ENCODE measurements around the gene CYB561. TPM values are rescaled to one million over a fixed set of nuclear protein-coding genes. Genes with fewer than 3 reads are reported as not detected.
"Not testable (repeated sequence)": the region's sequence is repeated elsewhere in the genome, so short reads cannot be mapped to it uniquely, and the experiment has no call there.

CYB561 gene
- polyA plus RNA-seq, 3 donors = 5.2 to 11.8 (median 8.3) TPM

DNA sequence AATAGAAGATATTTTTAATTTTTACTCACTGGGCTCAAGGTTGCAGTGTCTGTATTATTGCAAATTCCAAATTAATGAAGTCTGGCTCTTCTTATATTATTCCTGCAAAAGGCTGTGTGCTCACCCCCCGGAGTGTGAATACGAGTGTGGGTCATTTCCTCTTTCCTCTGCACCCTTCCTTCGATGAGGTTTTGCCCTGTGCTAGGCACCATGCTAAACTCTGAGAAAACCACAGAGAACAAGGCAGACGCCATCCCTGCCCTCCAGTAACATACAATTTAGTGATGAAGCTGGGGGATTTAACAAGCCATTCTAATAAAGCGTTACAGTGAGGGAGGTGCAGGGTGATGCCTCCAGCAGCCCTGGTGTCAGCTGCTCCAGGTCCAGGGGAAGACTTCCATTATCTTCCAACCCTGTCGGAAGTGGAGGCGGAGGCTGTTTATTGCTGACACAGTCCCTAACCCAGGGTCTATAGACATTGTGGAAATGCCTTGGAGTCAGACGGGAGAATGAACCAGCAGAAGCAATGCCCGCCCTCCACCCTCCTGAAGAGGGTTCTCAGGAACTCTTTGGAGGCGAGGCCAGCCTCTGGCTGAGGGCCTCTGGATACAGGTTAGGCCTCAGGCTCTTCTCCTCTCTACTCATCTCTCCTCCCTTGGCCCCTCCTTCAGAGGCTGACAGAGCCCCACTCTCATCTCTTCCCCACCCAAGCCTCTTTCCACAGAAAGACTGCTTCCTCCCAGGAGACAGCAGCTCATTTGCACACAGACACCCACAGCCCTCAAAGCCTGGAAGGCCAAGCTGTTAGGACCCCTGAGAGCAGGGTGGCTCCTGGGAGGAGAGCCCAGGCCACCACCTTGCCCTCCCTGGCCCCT, 28.7 kb upstream of the CYB561 start:
- Histone ChIP-seq H2AFZ (ENCODE audit: insufficient read depth, low read depth, low read length, poor library complexity, severe bottlenecking) (no peak overlapping the region), H4K20me1 (ENCODE audit: insufficient read depth, low read length) (no peaks in the 10 kb centered on the region), H3K36me3 (replicated peaks in 1 of 2; ENCODE audit: control insufficient read depth in 1 of 2, insufficient read depth in 2 of 2, low read length in 2 of 2) (no peaks in the 10 kb centered on the region), H3K4me2 (replicated peaks; ENCODE audit: extremely low read depth, low read length, poor library complexity, severe bottlenecking) (no peak overlapping the region), H3K79me2 (ENCODE audit: insufficient read depth, low read length) (no peaks in the 10 kb centered on the region), H3K27me3 (ENCODE audit: control insufficient read depth in 2 of 2, insufficient read depth in 2 of 2, low read length in 2 of 2) (peaks cover 6 to 47% of the 10 kb centered on the region in 2 donors), H3K9ac (ENCODE audit: insufficient read depth, low read length, poor library complexity, severe bottlenecking) (no peak overlapping the region), H3K9me3 (replicated peaks in 1 of 2; ENCODE audit: control insufficient read depth in 1 of 2, insufficient read depth in 1 of 2, low read length in 2 of 2) (peaks cover 3 to 7% of the 10 kb centered on the region in 2 donors), H3K4me1 (ENCODE audit: control insufficient read depth in 1 of 2, insufficient read depth in 2 of 2, low read length in 2 of 2) (peaks cover 9 to 21% of the 10 kb centered on the region in 2 donors), H3K4me3 (replicated peaks in 1 of 3; ENCODE audit: low read depth in 2 of 3, low read length in 3 of 3) (no peak overlapping the region), H3K27ac (ENCODE audit: low read depth in 1 of 2, low read length in 2 of 2) (no peak overlapping the region)
- TF ChIP-seq, protein P1, sequence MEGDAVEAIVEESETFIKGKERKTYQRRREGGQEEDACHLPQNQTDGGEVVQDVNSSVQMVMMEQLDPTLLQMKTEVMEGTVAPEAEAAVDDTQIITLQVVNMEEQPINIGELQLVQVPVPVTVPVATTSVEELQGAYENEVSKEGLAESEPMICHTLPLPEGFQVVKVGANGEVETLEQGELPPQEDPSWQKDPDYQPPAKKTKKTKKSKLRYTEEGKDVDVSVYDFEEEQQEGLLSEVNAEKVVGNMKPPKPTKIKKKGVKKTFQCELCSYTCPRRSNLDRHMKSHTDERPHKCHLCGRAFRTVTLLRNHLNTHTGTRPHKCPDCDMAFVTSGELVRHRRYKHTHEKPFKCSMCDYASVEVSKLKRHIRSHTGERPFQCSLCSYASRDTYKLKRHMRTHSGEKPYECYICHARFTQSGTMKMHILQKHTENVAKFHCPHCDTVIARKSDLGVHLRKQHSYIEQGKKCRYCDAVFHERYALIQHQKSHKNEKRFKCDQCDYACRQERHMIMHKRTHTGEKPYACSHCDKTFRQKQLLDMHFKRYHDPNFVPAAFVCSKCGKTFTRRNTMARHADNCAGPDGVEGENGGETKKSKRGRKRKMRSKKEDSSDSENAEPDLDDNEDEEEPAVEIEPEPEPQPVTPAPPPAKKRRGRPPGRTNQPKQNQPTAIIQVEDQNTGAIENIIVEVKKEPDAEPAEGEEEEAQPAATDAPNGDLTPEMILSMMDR (IDR thresholded peaks at IDR 0.05) = no peak
- Mint-ChIP-seq H3K36me3 (peaks cover 3 to 6% of the 10 kb centered on the region in 2 donors), H3K27me3 (ENCODE audit: low read depth in 3 of 3) (peaks cover 45 to 66% (median 48%) of the 10 kb centered on the region in 3 donors), H3K4me3 (peak overlapping the region in 1 of 2 donors; percentile 78), H3K4me1 (peaks cover 14% of the 10 kb centered on the region), H3K27ac (no peak overlapping the region), H3K9me3 (peaks cover 0 to 22% (median 5%) of the 10 kb centered on the region in 7 donors)
- WGBS (ENCODE audit: insufficient coverage) = 100% methylated on average over 4 of the region's 10 CpGs
- intact Hi-C loops (cut with micrococcal nuclease) = no loop called here
- no peak for DNase-seq

DNA sequence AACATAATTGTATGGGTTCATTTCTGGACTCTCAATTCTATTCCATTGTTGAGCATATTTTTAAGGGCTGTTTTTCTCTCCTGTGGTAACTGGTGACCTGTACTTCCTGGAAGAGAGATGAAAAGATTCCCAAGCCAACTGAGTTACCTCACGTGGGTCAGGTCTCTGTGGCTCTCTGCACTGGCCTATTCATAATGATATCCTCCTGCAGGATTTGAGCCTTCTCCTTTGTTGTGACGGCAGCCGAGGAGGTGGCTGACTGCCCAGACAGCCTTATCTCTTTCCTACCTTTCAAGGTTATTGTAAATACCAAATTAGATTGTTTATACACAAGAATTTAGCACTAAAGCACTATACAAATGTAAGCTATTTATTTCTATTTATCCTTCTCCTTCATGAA, 28.1 kb upstream of the CYB561 start:
- intact Hi-C loops (cut with micrococcal nuclease) = no loop called here
- Histone ChIP-seq H3K4me2 (replicated peaks; ENCODE audit: extremely low read depth, low read length, poor library complexity, severe bottlenecking) (no peak overlapping the region), H3K4me3 (replicated peaks in 1 of 3; ENCODE audit: low read depth in 2 of 3, low read length in 3 of 3) (no peak overlapping the region), H3K9ac (ENCODE audit: insufficient read depth, low read length, poor library complexity, severe bottlenecking) (no peak overlapping the region), H3K36me3 (replicated peaks in 1 of 2; ENCODE audit: control insufficient read depth in 1 of 2, insufficient read depth in 2 of 2, low read length in 2 of 2) (no peaks in the 10 kb centered on the region), H3K27ac (ENCODE audit: low read depth in 1 of 2, low read length in 2 of 2) (no peak overlapping the region), H4K20me1 (ENCODE audit: insufficient read depth, low read length) (no peaks in the 10 kb centered on the region), H3K9me3 (replicated peaks in 1 of 2; ENCODE audit: control insufficient read depth in 1 of 2, insufficient read depth in 1 of 2, low read length in 2 of 2) (peaks cover 3 to 7% of the 10 kb centered on the region in 2 donors), H3K79me2 (ENCODE audit: insufficient read depth, low read length) (no peaks in the 10 kb centered on the region), H3K4me1 (ENCODE audit: control insufficient read depth in 1 of 2, insufficient read depth in 2 of 2, low read length in 2 of 2) (peaks cover 9 to 21% of the 10 kb centered on the region in 2 donors), H3K27me3 (ENCODE audit: control insufficient read depth in 2 of 2, insufficient read depth in 2 of 2, low read length in 2 of 2) (peaks cover 6 to 47% of the 10 kb centered on the region in 2 donors), H2AFZ (ENCODE audit: insufficient read depth, low read depth, low read length, poor library complexity, severe bottlenecking) (no peak overlapping the region)
- TF ChIP-seq, protein P1 (IDR thresholded peaks at IDR 0.05) = no peak
- no peak overlapping the region for H3K27ac Mint-ChIP-seq
- WGBS (ENCODE audit: insufficient coverage) = no CpG with 5 or more reads among the region's 3 CpGs
- DNase-seq = no peak
- peaks cover 45 to 62% (median 48%) of the 10 kb centered on the region in 3 donors for H3K27me3 Mint-ChIP-seq (ENCODE audit: low read depth in 3 of 3)
- peaks cover 0 to 22% (median 5%) of the 10 kb centered on the region in 7 donors for H3K9me3 Mint-ChIP-seq
- H3K4me3 Mint-ChIP-seq = no peak overlapping the region
- H3K4me1 Mint-ChIP-seq = peaks cover 14% of the 10 kb centered on the region
- H3K36me3 Mint-ChIP-seq = peaks cover 3 to 6% of the 10 kb centered on the region in 2 donors

DNA sequence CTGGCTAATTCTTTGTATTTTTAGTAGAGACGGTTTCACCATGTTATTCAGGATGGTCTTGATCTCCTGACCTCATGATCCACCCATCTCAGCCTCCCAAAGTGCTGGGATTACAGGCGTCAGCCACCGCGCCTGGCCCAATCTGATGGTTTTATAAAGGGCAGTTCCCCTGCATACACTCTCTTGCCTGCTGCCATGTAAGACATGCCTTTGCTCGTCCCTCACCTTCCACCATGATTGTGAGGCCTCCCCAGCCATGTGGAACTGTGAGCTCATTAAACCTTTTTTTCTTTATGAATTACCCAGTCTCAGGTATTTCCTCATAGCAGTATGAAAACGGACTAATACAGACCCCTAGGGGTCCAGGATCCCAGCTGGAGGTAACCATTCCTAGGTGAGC, 22.0 kb upstream of the CYB561 start:
- H3K4me2 ChIP-seq (replicated peaks; ENCODE audit: extremely low read depth, low read length, poor library complexity, severe bottlenecking); H2AFZ ChIP-seq (ENCODE audit: insufficient read depth, low read depth, low read length, poor library complexity, severe bottlenecking); H3K9me3 Mint-ChIP-seq; H4K20me1 ChIP-seq (ENCODE audit: insufficient read depth, low read length); H3K4me3 ChIP-seq (replicated peaks in 1 of 3; ENCODE audit: low read depth in 2 of 3, low read length in 3 of 3); H3K27ac ChIP-seq (ENCODE audit: low read depth in 1 of 2, low read length in 2 of 2); H3K36me3 Mint-ChIP-seq; H3K36me3 ChIP-seq (replicated peaks in 1 of 2; ENCODE audit: control insufficient read depth in 1 of 2, insufficient read depth in 2 of 2, low read length in 2 of 2); H3K9ac ChIP-seq (ENCODE audit: insufficient read depth, low read length, poor library complexity, severe bottlenecking); intact Hi-C loops (cut with micrococcal nuclease); H3K9me3 ChIP-seq (replicated peaks in 1 of 2; ENCODE audit: control insufficient read depth in 1 of 2, insufficient read depth in 1 of 2, low read length in 2 of 2); H3K79me2 ChIP-seq (ENCODE audit: insufficient read depth, low read length); DNase-seq; H3K27me3 ChIP-seq (ENCODE audit: control insufficient read depth in 2 of 2, insufficient read depth in 2 of 2, low read length in 2 of 2); H3K4me3 Mint-ChIP-seq: not testable (repeated sequence)
- peaks cover 8 to 13% of the 10 kb centered on the region in 2 donors for H3K4me1 ChIP-seq (ENCODE audit: control insufficient read depth in 1 of 2, insufficient read depth in 2 of 2, low read length in 2 of 2)
- 75% methylated on average over 5 of the region's 6 CpGs for WGBS (ENCODE audit: insufficient coverage)
- Mint-ChIP-seq H3K4me1 (peaks cover 11% of the 10 kb centered on the region), H3K27ac (peak overlapping the region in 1 of 7 donors; percentile 40), H3K27me3 (ENCODE audit: low read depth in 3 of 3) (peaks cover 7 to 13% (median 10%) of the 10 kb centered on the region in 3 donors)
